ENCODE results near the gene PTPN23. TPM values are rescaled to one million over a fixed set of nuclear protein-coding genes. Genes with fewer than 3 reads are reported as not detected.

PTPN23 gene
- polyA plus RNA-seq, 3 donors: 10.0 to 16.0 (median 14.5) TPM

GRCh38 chr3:47412842-47413520 lies 32.2 kb downstream of the PTPN23 start:
- H3K27ac ChIP-seq (ENCODE audit: low read depth, low read length): no peak overlapping the region

GRCh38 chr3:47413751-47414150 lies 32.9 kb downstream of the PTPN23 start:
- H3K27ac ChIP-seq (ENCODE audit: low read depth, low read length): no peak overlapping the region
- 87 to 96% (median 91%) methylated on average over 7 of the region's 7 CpGs for WGBS, 3 donors

More at GRCh38 chr3:47412842-47413520, 32.2 kb downstream of the PTPN23 start:
- WGBS, 3 donors: 75 to 77% (median 76%) methylated on average over 11 to 12 of the region's 12 CpGs

GRCh38 chr3:47414161-47414564 lies 33.3 kb downstream of the PTPN23 start:
- WGBS, 3 donors: 64 to 85% (median 83%) methylated on average over 3 of the region's 3 CpGs
- no peak overlapping the region for H3K27ac ChIP-seq (ENCODE audit: low read depth, low read length)

GRCh38 chr3:47414666-47415587 lies 34.1 kb downstream of the PTPN23 start:
- no peak overlapping the region for H3K27ac ChIP-seq (ENCODE audit: low read depth, low read length)
- WGBS, 3 donors: 79 to 90% (median 80%) methylated on average over 16 of the region's 16 CpGs

GRCh38 chr3:47416041-47416440 lies 35.2 kb downstream of the PTPN23 start:
- WGBS, 3 donors: 67 to 93% (median 84%) methylated on average over 9 of the region's 9 CpGs

GRCh38 chr3:47418167-47419082 lies 37.6 kb downstream of the PTPN23 start:
- 89 to 91% (median 90%) methylated on average over 35 to 53 of the region's 53 CpGs for WGBS, 3 donors
- H3K27ac ChIP-seq (ENCODE audit: low read depth, low read length): no peak overlapping the region

More at GRCh38 chr3:47416041-47416440, 35.2 kb downstream of the PTPN23 start:
- H3K27ac ChIP-seq (ENCODE audit: low read depth, low read length): no peak overlapping the region

GRCh38 chr3:47419083-47420043 lies 38.5 kb downstream of the PTPN23 start:
- no peak overlapping the region for H3K27ac ChIP-seq (ENCODE audit: low read depth, low read length)
- WGBS, 3 donors: 87 to 90% (median 89%) methylated on average over 17 of the region's 17 CpGs

GRCh38 chr3:47420044-47420430 lies 39.2 kb downstream of the PTPN23 start:
- H3K27ac ChIP-seq (ENCODE audit: low read depth, low read length): no peak overlapping the region
- WGBS, 3 donors: 90 to 98% (median 96%) methylated on average over 5 of the region's 5 CpGs

- H3K27ac ChIP-seq (ENCODE audit: low read depth, low read length): no peak overlapping the region
- WGBS, 3 donors: 70% methylated on average over 29 of the region's 29 CpGs
These were observed 40.0 kb downstream of the PTPN23 start for GRCh38 chr3:47420511-47421484.

GRCh38 chr3:47421741-47422649 lies 41.2 kb downstream of the PTPN23 start:
- H3K27ac ChIP-seq (ENCODE audit: low read depth, low read length): no peak overlapping the region
- 60 to 76% (median 75%) methylated on average over 13 of the region's 13 CpGs for WGBS, 3 donors

GRCh38 chr3:47422743-47423142 lies 41.9 kb downstream of the PTPN23 start:
- no peak overlapping the region for H3K27ac ChIP-seq (ENCODE audit: low read depth, low read length)
- 86 to 93% (median 92%) methylated on average over 9 of the region's 9 CpGs for WGBS, 3 donors

GRCh38 chr3:47423548-47424145 lies 42.8 kb downstream of the PTPN23 start:
- H3K27ac ChIP-seq (ENCODE audit: low read depth, low read length): no peak overlapping the region
- 93 to 95% (median 95%) methylated on average over 8 of the region's 8 CpGs for WGBS, 3 donors

GRCh38 chr3:47424434-47425382 lies 43.9 kb downstream of the PTPN23 start:
- WGBS, 3 donors: 78 to 88% (median 88%) methylated on average over 15 of the region's 15 CpGs
- H3K27ac ChIP-seq (ENCODE audit: low read depth, low read length): no peak overlapping the region

GRCh38 chr3:47425383-47425778 lies 44.6 kb downstream of the PTPN23 start:
- WGBS, 3 donors: 87 to 92% (median 90%) methylated on average over 11 of the region's 11 CpGs

More at GRCh38 chr3:47425383-47425778, 44.6 kb downstream of the PTPN23 start:
- no peak overlapping the region for H3K27ac ChIP-seq (ENCODE audit: low read depth, low read length)

All from adipose tissue (tissue), 3 donors.